T follicular helper cell (primary cell): Measurements from ENCODE around the gene CD207.
"Not testable (repeated sequence)": the region's sequence is repeated elsewhere in the genome, so short reads cannot be mapped to it uniquely, and the experiment has no call there.

ENCODE experiments used
- DNase-seq: peaks from one replicate; pipeline ENCODE4 v3.0.0-alpha.2; 2020; ENCODE audit warnings: low read depth
- total RNA-seq, 2 experiments: gene quantifications; one replicate each; lab custom pipeline; 2026; lab: John Stamatoyannopoulos, UW

CD207 gene
- total RNA-seq, result 0 reads per million in 2 experiments

GRCh38 chr2:70835643-70836042 is at the start of gene CD207:
Gene CD207 (minus strand): TSS chr2:70835816. CDS start chr2:70835776, 40 bp downstream.
- DNase-seq, result no peak

- not testable (repeated sequence) for DNase-seq
Measured at GRCh38 chr2:70878543-70878942, 42.9 kb upstream of the CD207 start.

GRCh38 chr2:70876138-70876537 is 40.5 kb upstream of the CD207 start:
- DNase-seq, result not testable (repeated sequence)

GRCh38 chr2:70873541-70873940 is 37.9 kb upstream of the CD207 start:
- DNase-seq, result no peak

- DNase-seq, result peak; percentile 61
Measured at GRCh38 chr2:70871398-70872211, 36.0 kb upstream of the CD207 start.

GRCh38 chr2:70870790-70871189 is 35.2 kb upstream of the CD207 start:
- DNase-seq, result no peak

- DNase-seq, result no peak
Measured at GRCh38 chr2:70868970-70869369, 33.4 kb upstream of the CD207 start.

- peak; percentile 58 for DNase-seq
Measured at GRCh38 chr2:70861777-70862625, 26.4 kb upstream of the CD207 start.

- DNase-seq, result no peak
Measured at GRCh38 chr2:70855667-70856066, 20.1 kb upstream of the CD207 start.

GRCh38 chr2:70854411-70854810 is 18.8 kb upstream of the CD207 start:
- no peak for DNase-seq

GRCh38 chr2:70852824-70853223 is 17.2 kb upstream of the CD207 start:
- DNase-seq, result no peak

- no peak for DNase-seq
Measured at GRCh38 chr2:70851704-70852103, 16.1 kb upstream of the CD207 start.

- DNase-seq, result no peak
Measured at GRCh38 chr2:70850925-70851324, 15.3 kb upstream of the CD207 start.

GRCh38 chr2:70842401-70842800 is 6.8 kb upstream of the CD207 start:
- DNase-seq, result no peak

- DNase-seq, result no peak
Measured at GRCh38 chr2:70837980-70838925, 2.6 kb upstream of the CD207 start.

- no peak for DNase-seq
Measured at GRCh38 chr2:70834881-70835280, 735 bp downstream of the CD207 start.

GRCh38 chr2:70834106-70834505 is 1.5 kb downstream of the CD207 start:
- no peak for DNase-seq

- no peak for DNase-seq
Measured at GRCh38 chr2:70833246-70833645, 2.4 kb downstream of the CD207 start.

GRCh38 chr2:70832386-70832785 is 3.2 kb downstream of the CD207 start:
- DNase-seq, result no peak

GRCh38 chr2:70831861-70832260 is 3.8 kb downstream of the CD207 start:
- DNase-seq, result no peak

- no peak for DNase-seq
Measured at GRCh38 chr2:70830366-70830765, 5.2 kb downstream of the CD207 start.

- no peak for DNase-seq
Measured at GRCh38 chr2:70829916-70830315, 5.7 kb downstream of the CD207 start.
